GM12865 (cell line): ENCODE results near the gene HOXD3.

Source experiments
- DNase-seq: peaks from one replicate; pipeline ENCODE4 v3.0.0; 2010; ENCODE audit warnings: low read depth
- H3K4me3 ChIP-seq: 2 replicates; pipeline ENCODE4 v1.5.1; 2011; ENCODE audit warnings: mild to moderate bottlenecking, low read depth, low read length, control low read depth
- CTCF ChIP-seq: IDR thresholded peaks from 2 replicates; pipeline ENCODE4 v1.5.1; 2011; ENCODE audit warnings: low read length, control low read depth, low read depth, inconsistent platforms; ENCODE audit not compliant: insufficient read depth; ENCODE audit errors: missing control alignments

HOXD3 gene

GRCh38 chr2:176122052-176122682 is 34.9 kb upstream of the HOXD3 start:
- TF ChIP-seq CTCF: no peak
- no peak overlapping the region for H3K4me3 ChIP-seq
- DNase-seq: no peak

DNA sequence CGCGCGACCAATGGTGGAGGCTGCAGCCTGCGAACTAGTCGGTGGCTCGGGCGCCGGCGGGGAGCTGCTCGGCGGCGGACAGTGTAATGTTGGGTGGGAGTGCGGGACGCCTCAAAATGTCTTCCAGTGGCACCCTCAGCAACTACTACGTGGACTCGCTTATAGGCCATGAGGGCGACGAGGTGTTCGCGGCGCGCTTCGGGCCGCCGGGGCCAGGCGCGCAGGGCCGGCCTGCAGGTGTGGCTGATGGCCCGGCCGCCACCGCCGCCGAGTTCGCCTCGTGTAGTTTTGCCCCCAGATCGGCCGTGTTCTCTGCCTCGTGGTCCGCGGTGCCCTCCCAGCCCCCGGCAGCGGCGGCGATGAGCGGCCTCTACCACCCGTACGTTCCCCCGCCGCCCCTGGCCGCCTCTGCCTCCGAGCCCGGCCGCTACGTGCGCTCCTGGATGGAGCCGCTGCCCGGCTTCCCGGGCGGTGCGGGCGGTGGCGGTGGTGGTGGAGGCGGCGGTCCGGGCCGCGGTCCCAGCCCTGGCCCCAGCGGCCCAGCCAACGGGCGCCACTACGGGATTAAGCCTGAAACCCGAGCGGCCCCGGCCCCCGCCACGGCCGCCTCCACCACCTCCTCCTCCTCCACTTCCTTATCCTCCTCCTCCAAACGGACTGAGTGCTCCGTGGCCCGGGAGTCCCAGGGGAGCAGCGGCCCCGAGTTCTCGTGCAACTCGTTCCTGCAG is 34.3 kb upstream of the HOXD3 start, which contains the start of gene HOXD9:
TSS of gene HOXD9 (plus strand) at position 37 of the 728 bp plus-strand sequence. CDS start at position 87, 50 bp downstream.
- DNase-seq: no peak
- TF ChIP-seq CTCF: no peak
- no peak within 1 kb of the TSS for H3K4me3 ChIP-seq

DNA sequence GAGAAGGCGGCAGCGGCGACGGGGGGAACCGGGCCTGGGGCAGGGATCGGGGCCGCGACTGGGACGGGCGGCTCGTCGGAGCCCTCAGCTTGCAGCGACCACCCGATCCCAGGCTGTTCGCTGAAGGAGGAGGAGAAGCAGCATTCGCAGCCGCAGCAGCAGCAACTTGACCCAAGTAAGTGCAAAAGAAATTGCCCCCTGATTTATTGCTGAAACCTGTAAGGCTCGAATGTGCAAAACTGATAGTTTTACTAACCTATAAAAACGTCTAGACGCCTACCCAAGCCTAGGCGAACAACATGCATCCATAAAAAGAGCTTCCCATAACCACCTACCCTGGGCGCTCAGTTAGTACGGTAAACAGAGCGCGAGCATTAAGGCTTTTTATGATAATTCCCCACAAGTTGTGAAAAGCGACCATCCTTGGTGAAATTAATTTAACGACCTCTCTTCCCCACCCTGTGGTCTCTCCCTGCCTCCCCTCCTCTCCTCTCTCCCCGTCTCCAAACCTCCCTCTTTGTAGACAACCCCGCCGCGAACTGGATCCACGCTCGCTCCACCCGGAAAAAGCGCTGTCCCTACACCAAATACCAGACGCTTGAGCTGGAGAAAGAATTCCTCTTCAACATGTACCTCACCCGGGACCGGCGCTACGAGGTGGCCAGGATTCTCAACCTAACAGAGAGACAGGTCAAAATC is 33.5 kb upstream of the HOXD3 start:
- DNase-seq: no peak
- H3K4me3 ChIP-seq: no peak overlapping the region
- TF ChIP-seq CTCF: no peak

DNA sequence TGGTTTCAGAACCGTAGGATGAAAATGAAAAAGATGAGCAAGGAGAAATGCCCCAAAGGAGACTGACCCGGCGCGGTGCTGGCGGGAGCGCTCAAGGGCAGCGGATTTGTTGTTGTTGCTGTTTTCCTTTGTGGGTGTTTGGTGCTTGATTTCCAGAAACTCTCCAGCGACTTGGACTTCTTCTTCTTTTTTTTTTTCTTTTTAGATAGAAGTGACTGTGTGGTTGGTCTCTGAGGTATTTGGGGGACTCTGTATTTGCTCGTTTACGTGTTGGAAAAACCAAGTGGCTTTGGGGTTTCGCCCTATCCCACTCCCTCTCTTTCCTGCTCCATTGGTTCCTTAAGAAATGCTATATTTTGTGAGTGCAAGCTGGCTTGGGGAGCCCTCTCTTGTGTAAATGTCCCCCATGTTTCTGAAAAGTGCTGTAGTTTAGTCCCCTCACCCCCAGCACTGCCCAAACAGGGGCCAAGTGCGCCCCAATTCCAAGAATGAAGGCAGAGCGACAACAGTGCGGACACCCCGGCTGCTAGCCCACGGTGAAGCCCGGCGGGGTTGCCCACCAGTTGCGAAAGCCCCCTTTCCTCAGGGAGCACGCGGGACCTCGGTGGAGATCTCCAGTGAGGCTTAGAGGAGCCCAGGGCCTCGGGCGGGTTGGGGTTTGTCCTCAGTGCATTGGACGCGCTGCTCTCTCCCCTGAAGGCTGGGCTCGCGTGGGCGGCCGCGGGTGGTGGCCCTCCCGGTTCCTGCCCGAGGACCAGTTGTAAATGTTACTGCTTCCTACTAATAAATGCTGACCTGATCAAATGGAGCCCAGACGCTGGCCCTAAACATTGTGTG is 32.8 kb upstream of the HOXD3 start:
- H3K4me3 ChIP-seq: no peak overlapping the region
- no peak for TF ChIP-seq CTCF

DNA sequence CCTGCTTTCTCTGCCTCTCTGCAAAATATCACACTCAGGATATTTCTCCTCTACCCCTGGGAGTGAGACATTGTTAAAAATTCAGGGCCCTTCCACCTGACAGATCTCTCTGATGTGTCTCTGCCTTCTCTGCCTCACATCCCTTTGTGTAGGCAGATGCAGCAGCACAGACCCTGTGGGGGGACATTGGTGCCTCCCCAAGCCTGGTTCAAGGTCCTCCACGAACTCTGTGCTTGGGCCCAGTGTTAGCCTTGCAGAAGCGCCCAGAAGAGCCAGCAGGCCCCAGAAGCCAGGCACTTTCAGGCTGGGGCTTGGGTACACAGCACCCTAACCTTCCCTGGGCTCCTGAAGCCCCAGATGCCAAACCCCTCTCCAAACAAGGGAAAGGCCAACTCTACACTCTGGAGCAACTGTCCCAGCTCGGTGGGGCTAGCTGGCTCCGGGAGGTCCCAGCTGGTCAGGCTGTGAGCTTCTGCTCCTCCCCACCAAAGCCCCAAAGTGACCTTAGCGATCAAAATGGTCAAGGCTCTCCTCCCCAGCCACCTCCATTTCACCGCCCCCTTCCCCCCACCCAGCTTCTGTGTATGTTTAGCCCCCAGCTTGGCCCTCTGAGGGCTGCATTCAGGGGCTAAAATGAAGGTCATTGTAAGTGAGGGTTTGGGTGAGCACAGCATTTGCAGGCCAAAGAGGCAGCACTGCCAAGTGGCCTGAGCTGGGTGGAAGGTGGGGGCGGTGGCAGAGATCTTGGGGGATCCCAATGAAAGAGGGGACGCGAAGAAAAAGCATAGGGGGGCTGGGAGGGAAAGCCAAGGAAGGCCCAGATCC is 31.9 kb upstream of the HOXD3 start:
- no peak overlapping the region for H3K4me3 ChIP-seq
- DNase-seq: no peak
- TF ChIP-seq CTCF: no peak

More for the DNA sequence above, 32.8 kb upstream of the HOXD3 start:
- no peak for DNase-seq

- DNase-seq: no peak
- no peak overlapping the region for H3K4me3 ChIP-seq
- TF ChIP-seq CTCF: no peak
Observed at GRCh38 chr2:176125772-176126054, 31.4 kb upstream of the HOXD3 start.
